KBM-7 (cell line): Measurements from ENCODE around the gene C18orf63.

Source experiments
- DNase-seq: peaks from one replicate; pipeline ENCODE4 v3.0.0-alpha.2; 2015
- in situ Hi-C: fragments of 300-500 bp; cut with MboI; formaldehyde crosslinking; loops from 2 replicates; pipeline ENCODE4 v1.14.3; 2020; ENCODE audit warnings: low sequenced_read_pairs, low pct_unique_long_range_greater_than_20kb, mixed read lengths

Gene C18orf63

DNA sequence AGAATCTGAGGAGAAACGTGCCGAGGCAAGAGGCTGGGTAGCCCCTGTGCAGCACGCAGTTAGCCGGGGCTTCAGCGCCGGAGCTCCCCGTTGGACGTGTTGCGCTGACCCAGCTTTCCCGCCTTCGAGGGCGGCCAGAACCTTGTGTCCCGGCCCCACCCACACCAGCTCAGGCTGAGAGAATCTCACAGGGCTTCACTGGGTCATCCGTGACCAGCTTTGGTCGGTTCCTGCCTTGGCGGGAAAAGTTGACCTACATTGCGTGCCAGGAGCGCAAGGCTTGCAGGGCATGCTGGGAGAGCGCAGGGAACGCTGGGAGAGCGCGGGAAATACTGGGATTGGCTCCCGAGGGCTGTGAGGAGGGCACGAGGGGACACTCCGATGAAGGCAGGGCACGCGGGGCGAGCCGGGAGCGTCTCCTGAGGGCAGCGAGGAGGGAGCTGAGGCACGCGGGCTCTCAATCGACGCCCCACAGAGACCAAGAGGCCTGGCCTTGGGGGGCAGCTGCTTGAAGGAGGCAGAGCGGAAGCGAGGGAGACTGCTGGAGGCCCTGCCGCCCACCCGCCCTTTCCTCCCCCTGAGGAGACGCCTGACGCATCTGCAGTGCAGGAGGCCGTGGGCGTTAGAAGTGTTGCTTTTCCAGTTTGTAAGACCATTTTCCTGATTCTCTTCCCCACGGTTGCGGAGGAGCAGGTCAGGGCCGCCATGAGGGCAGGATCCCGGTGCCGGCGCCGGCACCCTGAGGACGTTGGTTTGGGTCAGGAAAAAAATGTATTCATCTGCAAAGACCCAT lies at the start of gene C18orf63:
Gene C18orf63 (plus strand): TSS at position 376 of the 793 bp plus-strand sequence. CDS start 2,027 bp downstream, outside the sequence.
- DNase-seq: no peak
- in situ Hi-C loops: no loop called here

DNA sequence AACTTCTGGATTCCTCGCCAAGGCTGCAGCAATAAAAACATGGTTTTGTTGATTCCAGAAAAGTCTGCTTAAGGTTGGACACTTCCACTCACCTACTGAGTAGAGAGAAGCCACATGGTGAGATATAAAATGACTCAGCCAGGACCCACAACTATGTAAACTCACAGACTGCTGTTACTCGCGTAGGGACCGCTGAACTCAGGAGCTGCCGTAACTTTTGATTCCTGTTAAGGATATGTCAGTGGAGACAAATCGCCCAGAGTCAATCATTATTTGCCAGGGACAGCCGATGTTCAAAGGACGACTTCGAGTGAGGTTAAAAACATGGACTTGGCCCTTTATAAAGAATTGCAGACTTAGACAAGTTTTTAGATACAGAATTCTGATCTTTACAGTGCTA lies 49.5 kb upstream of the C18orf63 start:
- DNase-seq: no peak

DNA sequence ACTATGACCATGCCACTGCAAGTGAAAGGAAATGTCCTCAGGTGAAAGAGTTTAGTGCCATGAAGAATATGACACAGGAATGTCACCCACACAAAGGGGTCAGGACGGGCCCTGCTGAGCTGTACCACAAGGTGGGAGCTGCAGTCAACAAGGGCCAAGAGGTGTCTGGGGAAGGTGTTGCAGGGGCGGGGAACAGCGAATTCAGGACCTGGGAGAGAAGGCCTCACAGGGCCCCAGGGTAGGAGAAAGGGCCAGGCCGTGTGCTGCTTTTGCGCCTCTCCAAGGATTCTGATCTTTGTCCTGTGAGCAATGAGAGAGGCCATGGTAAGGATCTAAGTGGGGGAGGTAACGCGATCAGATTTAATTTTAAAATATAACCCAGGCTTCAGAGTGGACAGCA lies 47.5 kb upstream of the C18orf63 start:
- in situ Hi-C loops: no loop called here
- DNase-seq: no peak

More for the DNA sequence above, 49.5 kb upstream of the C18orf63 start:
- in situ Hi-C loops: no loop called here

DNA sequence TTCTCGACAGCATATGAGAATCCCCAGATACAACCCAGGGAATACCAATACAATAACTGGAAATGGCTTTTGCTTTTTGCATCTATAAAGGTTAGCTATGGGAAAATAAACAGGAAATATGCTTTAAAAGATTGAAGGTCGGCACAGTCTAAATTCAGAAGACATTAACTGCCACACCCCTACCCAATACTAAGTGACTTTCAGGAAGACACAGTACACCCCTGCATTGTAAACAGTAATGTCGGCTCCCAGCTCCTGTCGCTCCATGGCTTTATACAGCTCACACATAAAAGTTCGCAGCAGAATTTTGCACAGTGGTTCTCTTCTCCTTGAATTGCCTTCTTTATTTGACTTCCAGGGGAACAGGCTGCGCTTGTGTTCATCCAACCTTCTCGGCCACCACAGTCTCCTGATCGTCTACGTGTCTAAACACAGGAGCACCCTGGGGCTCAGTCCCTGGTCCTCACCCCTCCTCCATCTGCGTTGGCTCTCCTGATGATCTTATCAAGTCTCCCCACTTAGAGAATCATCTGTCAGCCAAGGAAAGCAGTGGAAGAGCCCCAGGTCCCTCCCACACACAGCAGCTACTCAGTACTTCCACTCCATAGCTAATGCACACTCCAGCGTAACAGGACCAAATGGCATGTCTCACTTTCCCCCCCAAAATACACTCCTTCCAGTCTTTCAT lies 46.6 kb upstream of the C18orf63 start:
- in situ Hi-C loops: no loop called here
- no peak for DNase-seq

DNA sequence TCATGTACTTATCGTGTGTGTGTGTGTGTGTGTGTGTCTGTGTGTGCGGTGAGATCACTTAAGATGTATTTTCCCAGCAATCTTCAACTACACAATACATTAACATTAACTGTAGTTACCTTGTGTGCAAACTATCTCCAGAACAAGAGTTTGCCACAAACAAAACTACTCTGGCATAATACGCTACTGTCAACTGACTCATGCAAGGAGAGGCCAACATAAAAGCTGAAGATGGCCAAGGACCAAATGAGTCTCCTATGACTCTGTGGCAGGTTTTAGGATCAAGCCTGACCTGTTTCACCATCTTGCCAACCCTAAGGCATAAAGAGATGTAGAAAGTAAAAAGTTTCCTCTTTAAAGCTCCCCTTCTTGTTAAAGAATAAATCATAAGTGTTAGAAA lies 44.0 kb upstream of the C18orf63 start:
- DNase-seq: no peak
- in situ Hi-C loops: no loop called here

DNA sequence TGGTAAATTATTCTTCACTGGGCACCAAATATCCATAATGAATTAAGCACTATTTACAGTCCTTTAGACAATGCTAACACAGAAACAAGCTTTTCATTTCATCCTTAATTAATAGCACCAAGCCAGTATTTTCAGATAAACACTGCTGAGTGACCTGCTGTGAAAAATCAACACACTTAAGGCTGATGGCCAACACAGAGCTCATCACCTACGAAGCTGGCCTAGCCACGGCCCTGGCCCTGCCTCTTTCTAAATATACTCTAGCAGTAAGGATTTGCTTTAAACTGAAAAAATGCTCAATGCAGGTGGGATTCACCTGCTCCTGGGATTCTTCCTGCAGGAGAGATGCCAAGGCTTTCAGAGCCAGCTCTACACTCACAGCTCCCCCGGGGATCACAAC lies 42.2 kb upstream of the C18orf63 start:
- in situ Hi-C loops: no loop called here
- DNase-seq: no peak

DNA sequence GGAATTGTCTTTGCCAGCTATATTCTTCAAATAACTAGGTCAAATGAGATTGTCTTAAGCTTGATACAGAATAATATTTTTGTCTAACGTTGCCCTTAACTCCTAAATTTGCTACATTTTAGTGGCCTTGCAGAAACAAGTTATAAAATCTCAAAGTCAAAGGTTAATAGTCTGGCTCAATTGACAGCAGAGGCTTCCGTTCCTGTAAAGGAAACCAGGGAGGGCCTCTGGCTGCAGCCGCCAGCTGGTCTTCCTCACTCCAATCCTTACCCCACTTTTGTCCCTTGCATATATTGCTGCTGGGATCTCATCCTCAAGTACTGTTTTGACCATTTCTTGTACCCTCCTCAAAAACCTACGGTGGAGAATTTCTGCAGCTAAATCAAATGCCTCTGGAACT lies 40.9 kb upstream of the C18orf63 start:
- in situ Hi-C loops: no loop called here
- no peak for DNase-seq

DNA sequence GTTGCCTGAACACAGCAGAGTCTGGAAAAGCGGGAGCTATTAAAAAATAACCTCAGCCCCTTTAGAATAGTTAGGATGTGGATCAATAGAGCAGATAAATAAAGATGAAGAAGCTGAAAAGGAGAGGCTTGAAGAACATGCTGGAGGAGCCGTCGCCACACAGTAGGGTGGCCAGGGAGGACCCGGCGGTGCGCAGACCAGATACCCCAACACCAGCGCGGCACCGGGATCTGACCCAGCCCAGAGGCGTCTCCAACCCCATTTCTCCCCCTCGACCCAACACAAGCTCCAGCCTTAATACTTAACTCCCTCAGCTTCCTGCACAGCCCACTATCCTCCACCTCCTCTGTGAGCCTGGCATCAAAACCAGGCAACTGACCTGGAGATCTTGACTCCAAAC lies 39.9 kb upstream of the C18orf63 start:
- in situ Hi-C loops: no loop called here

DNA sequence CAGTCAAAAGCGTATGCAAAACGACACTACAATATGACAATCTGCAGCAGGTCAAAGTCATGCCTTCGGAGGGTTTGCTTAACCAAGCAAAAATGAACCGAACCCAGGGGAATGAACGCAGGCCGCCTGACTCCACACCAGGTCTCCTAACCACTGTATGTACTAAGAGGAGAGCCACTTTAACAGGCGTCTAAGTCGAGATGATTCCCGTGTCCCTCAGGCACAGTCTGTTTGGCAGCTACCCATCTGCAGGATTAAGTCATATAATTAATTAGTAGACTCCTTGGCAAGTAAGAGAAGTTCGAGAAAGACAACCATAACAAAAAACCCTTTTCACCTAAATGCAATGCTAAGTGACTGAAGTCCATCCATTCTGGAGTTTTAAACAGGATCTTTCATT lies 39.0 kb upstream of the C18orf63 start:
- DNase-seq: no peak
- in situ Hi-C loops: no loop called here

More for the DNA sequence above, 39.9 kb upstream of the C18orf63 start:
- no peak for DNase-seq

DNA sequence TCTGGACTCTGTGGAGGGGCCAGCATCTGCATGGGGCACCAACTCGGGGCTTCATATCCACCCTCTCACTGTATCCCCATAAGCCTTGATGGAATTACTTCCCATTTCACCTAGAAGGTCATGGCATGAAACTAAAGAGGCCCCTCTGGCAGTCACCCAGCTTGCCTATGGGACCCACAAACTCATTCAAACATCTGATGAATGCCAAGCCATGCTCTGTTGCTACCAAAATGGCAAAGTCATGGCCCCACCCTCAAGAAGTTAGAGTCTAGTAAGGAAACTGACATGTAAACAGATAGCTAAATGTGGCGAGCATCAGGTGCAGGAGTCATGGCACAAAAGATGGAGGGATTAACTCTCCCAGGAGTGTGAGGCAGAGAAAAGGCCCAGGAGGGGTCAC lies 38.3 kb upstream of the C18orf63 start:
- no peak for DNase-seq
- in situ Hi-C loops: no loop called here

DNA sequence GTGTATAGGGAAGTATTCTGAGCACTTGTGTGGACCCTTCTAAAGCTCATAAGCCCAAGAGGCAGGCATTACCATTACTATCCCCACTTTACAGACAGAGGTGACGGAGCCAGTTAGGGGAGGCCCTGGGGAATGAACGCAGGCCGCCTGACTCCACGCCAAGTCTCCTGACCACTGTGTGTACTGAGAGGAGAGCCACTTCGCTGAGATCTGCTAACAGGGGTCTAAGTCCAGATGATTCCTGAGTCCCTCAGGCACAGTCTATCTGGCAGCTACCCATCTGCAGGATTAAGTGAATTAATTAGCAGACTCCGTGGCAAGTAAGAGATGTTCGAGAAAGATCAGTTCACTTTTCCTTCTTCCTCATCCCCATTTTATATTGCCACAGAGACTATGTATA lies 37.6 kb upstream of the C18orf63 start:
- no peak for DNase-seq
- in situ Hi-C loops: no loop called here

DNA sequence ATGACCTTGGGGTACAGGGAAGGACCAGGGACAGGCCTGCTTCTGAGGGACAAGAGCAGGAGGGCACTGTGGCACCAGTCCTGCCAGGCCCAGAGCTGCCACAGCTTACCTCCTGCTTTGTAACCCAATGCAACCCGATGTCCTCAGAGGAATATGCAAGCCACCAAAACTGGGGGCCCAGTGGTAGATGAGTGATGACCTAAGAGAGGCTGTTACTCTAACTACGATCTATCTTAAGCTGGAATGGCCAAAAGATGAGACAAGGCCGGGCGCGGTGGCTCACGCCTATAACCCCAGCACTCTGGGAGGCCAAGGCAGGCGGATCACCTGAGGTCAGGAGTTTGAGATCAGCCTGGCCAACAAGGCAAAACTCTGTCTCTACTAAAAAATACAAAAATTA lies 36.7 kb upstream of the C18orf63 start:
- in situ Hi-C loops: no loop called here
- no peak for DNase-seq

DNA sequence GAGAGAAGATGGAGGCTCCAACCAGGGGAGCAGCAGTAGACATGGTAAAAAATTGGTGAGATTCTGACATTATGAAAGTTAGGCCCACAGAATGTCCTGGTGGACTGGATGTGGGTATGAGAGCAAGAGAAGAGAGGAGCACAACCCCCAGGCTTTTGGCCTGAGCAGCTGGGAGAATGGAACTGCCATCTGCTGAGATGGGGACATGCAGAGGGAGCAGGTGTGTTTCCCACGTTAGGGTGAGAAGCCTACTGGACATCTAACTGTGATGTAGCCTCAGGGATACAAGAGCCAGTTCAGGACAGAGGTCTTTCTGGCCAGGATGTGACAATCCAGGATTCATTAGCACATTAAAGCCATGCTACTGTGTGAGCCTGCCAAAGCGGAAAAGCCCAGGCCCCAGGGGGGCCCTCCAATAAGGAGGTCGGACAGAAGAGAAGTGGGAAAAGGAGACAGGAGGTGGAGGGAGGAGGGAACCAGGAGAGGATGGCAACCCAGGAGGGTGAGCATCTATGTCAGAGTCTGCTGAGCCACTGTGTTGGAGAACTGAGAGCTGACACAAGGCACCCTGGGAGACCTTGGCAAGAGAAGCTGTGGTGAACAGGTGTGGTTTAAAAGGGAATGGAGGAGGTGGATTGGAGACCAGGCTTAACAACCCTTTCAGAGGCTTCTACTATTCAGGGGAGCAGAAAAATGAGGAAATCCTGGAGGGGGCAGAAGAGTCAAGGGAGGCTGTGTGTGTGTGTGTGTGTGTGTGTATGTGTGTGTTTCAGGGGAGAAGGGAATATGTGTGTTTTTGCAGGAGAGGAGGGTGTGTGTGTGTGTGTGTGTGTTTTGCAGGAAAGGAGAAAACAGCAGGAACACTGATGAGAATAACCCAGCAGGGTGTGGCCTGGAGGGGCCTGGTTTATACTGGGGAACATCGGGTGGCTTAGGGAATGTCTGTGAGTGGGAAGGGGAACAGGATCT lies 34.3 kb upstream of the C18orf63 start:
- no peak for DNase-seq
- in situ Hi-C loops: no loop called here

DNA sequence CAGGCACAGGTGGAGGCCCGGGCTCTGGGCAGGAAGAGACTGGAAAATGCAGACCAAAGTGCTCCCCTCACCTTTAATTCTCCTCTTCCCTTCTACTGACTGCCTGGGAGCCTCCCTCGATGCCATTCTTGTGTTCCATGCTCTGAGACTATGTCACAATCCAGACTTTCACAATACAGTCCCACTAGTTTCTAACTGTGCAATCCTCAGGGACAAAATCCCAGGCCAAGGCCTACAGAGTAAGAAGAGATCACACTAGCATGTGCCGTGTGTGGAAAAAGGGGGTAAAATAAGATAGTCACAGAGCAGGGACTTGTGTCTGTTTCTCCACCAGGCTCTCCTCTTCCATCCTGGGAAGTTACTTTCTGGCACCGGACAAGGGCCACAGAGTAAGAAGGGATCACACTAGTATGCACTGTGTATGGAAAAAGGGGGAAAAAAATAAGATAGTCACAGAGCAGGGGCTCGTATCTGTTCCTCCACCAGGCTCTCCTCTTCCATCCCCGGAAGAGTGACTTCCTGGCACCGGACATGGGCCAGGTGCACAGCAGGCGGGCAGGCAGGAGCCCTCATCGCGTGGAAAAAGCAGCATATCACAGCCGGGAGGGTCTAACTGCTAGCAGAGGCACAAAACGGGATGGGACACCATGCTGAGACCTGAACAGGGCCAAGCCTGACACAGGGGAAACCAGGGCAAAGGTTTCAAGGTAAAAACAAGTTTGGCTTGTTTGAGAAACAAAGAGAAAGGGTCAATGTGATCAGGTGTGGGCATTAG lies 33.5 kb upstream of the C18orf63 start:
- in situ Hi-C loops: no loop called here
- DNase-seq: no peak

DNA sequence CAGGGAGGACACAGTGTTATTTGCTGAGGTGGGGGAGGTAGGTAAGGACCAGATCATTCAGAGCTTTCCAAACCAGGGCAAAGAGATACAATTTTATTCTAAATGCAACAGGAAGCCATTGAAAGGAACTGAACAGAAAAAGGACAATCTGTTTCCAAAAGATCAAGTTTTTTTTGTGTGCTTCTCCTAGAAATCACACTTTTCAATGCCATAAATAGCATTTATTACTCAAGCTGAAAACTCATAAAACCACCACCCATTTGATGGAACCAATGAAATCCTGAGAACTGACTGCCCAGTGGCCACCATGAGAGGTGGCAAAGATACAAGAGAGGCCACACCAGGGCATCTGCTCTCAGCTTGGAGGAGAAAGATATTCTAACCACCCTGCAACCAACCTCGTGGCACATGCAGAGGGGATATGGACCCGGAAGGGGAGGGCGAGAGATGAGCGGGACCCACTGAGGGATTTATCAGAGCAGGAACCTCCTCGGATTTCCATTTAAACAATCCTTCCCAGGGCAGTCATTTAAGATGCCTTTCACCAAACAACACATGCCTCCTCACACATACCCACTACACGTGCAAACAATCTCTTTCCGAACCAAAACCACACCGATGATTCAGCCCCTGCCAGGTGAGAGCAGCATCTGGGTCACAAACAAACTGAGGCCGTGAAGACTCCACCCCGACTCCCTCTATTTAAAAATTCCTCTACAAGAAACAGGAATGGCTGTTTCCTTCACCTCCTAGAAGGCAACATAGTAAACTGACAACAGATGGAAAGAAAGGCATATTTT lies 32.7 kb upstream of the C18orf63 start:
- DNase-seq: no peak
- in situ Hi-C loops: no loop called here

DNA sequence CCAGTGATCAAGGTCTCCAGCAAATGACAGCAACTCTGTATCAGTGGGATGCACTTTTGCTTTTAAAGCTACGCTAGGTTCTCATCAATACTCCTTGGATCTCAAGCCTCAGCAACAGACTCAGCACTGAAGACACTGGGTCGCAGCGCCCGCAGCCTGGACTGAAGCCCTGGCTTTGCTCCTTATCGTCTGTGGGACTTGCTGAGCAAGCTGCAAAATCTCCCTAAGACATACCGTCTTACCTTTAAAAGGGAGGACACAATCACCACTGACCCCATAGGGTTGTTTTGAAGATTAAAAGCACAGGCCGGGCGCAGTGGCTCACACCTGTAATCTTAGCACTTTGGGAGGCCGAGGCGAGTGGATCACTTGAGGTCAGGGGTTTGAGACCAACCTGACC lies 32.0 kb upstream of the C18orf63 start:
- no peak for DNase-seq
- in situ Hi-C loops: no loop called here

DNA sequence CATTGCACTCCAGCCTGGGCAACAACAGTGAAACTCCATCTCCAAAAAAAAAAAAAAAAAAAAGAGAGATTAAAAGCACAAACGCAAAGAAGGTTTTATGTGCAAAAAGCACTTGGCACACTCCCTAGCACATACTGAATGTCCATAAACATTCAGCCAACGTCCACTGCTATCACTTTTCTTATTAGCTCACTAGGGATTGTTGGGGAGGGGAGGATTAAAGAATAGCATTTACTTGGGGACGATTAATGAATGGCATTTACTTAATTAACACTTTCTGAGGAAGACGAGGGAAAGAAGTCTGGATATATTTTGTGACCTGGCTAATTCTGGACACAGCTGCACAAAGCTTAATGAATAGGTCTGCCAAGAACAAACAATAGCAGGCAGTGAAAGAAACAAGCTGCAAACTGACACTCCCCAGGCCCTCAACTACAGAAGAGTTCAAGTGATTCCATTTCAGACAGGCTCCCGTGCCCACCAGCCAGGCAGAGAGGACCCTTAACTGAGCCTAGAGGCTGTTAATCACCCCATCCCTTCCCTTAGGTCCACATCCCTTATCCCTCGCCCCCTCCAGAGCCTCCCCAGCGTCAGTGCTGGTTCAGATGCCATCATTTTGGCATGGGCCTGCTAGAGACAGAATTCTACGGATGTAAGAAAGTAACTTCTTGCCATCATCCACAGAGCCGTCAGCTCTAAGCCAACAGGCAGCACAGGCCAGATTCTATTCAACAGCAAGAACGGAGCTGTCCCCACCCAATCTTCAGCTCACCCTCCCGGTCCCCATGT lies 31.3 kb upstream of the C18orf63 start:
- in situ Hi-C loops: no loop called here
- DNase-seq: no peak

DNA sequence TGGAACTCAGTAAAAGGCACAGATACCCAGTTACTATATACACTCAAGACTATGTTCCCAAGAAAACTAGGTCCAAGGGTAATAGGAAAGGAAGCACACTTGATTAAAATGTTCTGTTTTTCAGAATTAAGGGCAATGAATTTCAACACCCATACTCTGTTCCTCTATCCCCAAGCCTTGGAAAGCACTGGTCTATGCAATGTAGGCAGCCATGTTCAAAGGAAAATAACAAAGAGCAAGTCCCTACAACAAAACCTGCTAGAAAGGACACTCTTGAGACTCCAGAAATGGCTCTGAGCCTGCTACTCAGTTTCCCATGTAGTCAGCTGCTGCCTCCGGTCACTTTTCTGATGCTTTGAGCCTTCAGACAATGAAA lies 30.7 kb upstream of the C18orf63 start:
- in situ Hi-C loops: no loop called here
- no peak for DNase-seq
